Neural progenitor cell (in vitro differentiated cells): ENCODE results near the gene RAB5A. TPM values are rescaled to one million over a fixed set of nuclear protein-coding genes. Genes with fewer than 3 reads are reported as not detected.

Experiments used
- DNase-seq: peaks from one replicate; pipeline ENCODE4 v3.0.0-alpha.2; 2016; ENCODE audit warnings: low spot score
- H2AFZ ChIP-seq: fragments of 200-600 bp; sonication (generic); replicated peaks from 2 replicates; pipeline ENCODE4 v1.6.1; 2016; ENCODE audit warnings: antibody characterized with exemption
- H3F3A ChIP-seq: fragments of 200-600 bp; sonication (generic); 2 replicates; pipeline ENCODE4 v1.6.1; 2016; ENCODE audit warnings: antibody characterized with exemption, low read depth
- H3K27ac ChIP-seq: fragments of 200-600 bp; sonication (generic); 2 replicates; pipeline ENCODE4 v1.5.1; 2016; ENCODE audit warnings: mild to moderate bottlenecking
- H3K27me3 ChIP-seq: fragments of 200-600 bp; sonication (generic); 2 replicates; pipeline ENCODE4 v1.6.1; 2016; ENCODE audit warnings: mild to moderate bottlenecking, moderate library complexity
- H3K36me3 ChIP-seq: fragments of 200-600 bp; sonication (generic); 2 replicates; pipeline ENCODE4 v1.5.1; 2016
- H3K4me1 ChIP-seq: fragments of 200-600 bp; sonication (generic); 2 replicates; pipeline ENCODE4 v1.6.1; 2016; ENCODE audit warnings: mixed run types
- H3K4me2 ChIP-seq: fragments of 200-600 bp; sonication (generic); 2 replicates; pipeline ENCODE4 v1.6.1; 2016
- H3K4me3 ChIP-seq: fragments of 200-600 bp; sonication (generic); 2 replicates; pipeline ENCODE4 v1.5.1; 2016
- H3K79me2 ChIP-seq: fragments of 200-600 bp; sonication (generic); 2 replicates; pipeline ENCODE4 v1.6.1; 2016; ENCODE audit warnings: low read depth
- H3K9ac ChIP-seq: fragments of 200-600 bp; sonication (generic); 2 replicates; pipeline ENCODE4 v1.6.1; 2016
- H3K9me3 ChIP-seq: fragments of 200-600 bp; sonication (generic); 2 replicates; pipeline ENCODE4 v1.5.1; 2016; ENCODE audit warnings: low read depth
- H4K20me1 ChIP-seq: fragments of 200-600 bp; sonication (generic); 2 replicates; pipeline ENCODE4 v1.6.1; 2016; ENCODE audit warnings: low read depth
- H3K27ac Mint-ChIP-seq: 3 replicates; pipeline ENCODE4 v1.8.0; 2021; ENCODE audit warnings: mixed read lengths
- H3K27me3 Mint-ChIP-seq: 2 replicates; pipeline ENCODE4 v1.8.0; 2022; ENCODE audit warnings: low read depth, mild to moderate bottlenecking, inconsistent platforms, moderate library complexity, mixed read lengths; ENCODE audit not compliant: insufficient read depth
- H3K36me3 Mint-ChIP-seq: 3 replicates; pipeline ENCODE4 v1.8.0; 2021; ENCODE audit warnings: mixed read lengths
- H3K4me1 Mint-ChIP-seq: 3 replicates; pipeline ENCODE4 v1.8.0; 2021; ENCODE audit warnings: mixed read lengths
- H3K4me3 Mint-ChIP-seq: 3 replicates; pipeline ENCODE4 v1.8.0; 2021; ENCODE audit warnings: mild to moderate bottlenecking, moderate library complexity, mixed read lengths
- H3K9me3 Mint-ChIP-seq: 3 replicates; pipeline ENCODE4 v1.8.0; 2020; ENCODE audit warnings: mixed read lengths
- CTCF ChIP-seq: fragments of 200-600 bp; sonication (generic); IDR thresholded peaks from 2 replicates; pipeline ENCODE4 v1.5.1; 2017; ENCODE audit warnings: antibody characterized with exemption, mild to moderate bottlenecking
- EZH2 ChIP-seq: fragments of 200-600 bp; sonication (generic); IDR thresholded peaks from 2 replicates; pipeline ENCODE4 v1.6.1; 2017; ENCODE audit warnings: antibody characterized with exemption, mild to moderate bottlenecking, moderate library complexity
- EZH2phosphoT487 ChIP-seq: fragments of 200-600 bp; sonication (generic); IDR thresholded peaks from 2 replicates; pipeline ENCODE4 v1.6.1; 2017; ENCODE audit warnings: antibody characterized with exemption
- total RNA-seq: library from RNA; depleted of rRNA; stranded (reverse); fragments of >200 nt; gene quantifications from 2 replicates; pipeline ENCODE4 v1.2.3, GENCODE V29; 2015; ENCODE audit warnings: low replicate concordance

The RAB5A gene
- total RNA-seq, 1 donor from 2014 or later: 96.3 TPM

- TF ChIP-seq EZH2phosphoT487: no peak
- TF ChIP-seq EZH2: no peak
- no peak for TF ChIP-seq CTCF
- Histone ChIP-seq H2AFZ (no peak overlapping the region), H4K20me1 (peaks cover 51% of the 10 kb centered on the region), H3K4me1 (peaks cover 22% of the 10 kb centered on the region), H3K36me3 (no peaks in the 10 kb centered on the region), H3K79me2 (peaks cover 55% of the 10 kb centered on the region), H3K27ac (peak overlapping the region; percentile 97), H3K4me3 (peak overlapping the region; percentile 92), H3K4me2 (peak overlapping the region; percentile 89), H3K27me3 (no peaks in the 10 kb centered on the region), H3K9me3 (no peaks in the 10 kb centered on the region), H3F3A (peaks cover 17% of the 10 kb centered on the region), H3K9ac (peak overlapping the region; percentile 90)
- DNase-seq: peak; percentile 68
- Mint-ChIP-seq H3K36me3 (peaks cover 9% of the 10 kb centered on the region), H3K27me3 (peaks cover 6% of the 10 kb centered on the region), H3K4me1 (peaks cover 34% of the 10 kb centered on the region), H3K27ac (peak overlapping the region; percentile 90), H3K9me3 (peaks cover 3% of the 10 kb centered on the region), H3K4me3 (peak overlapping the region; percentile 99)
Measured at GRCh38 chr3:19947549-19948225, 790 bp downstream of the RAB5A start.

- peaks cover 34% of the 10 kb centered on the region for H3K4me1 Mint-ChIP-seq
- Histone ChIP-seq H3K4me1 (peaks cover 22% of the 10 kb centered on the region), H3K27ac (peak overlapping the region; percentile 97), H3K9ac (peak overlapping the region; percentile 90), H2AFZ (no peak overlapping the region), H3K4me3 (peak overlapping the region; percentile 92), H4K20me1 (peaks cover 56% of the 10 kb centered on the region), H3K36me3 (no peaks in the 10 kb centered on the region), H3K4me2 (peak overlapping the region; percentile 89), H3K27me3 (no peaks in the 10 kb centered on the region), H3F3A (peaks cover 17% of the 10 kb centered on the region), H3K79me2 (peaks cover 60% of the 10 kb centered on the region), H3K9me3 (no peaks in the 10 kb centered on the region)
- no peaks in the 10 kb centered on the region for H3K9me3 Mint-ChIP-seq
- DNase-seq: no peak
- H3K27ac Mint-ChIP-seq: peak overlapping the region; percentile 90
- H3K4me3 Mint-ChIP-seq: peak overlapping the region; percentile 99
- no peak for TF ChIP-seq EZH2
- TF ChIP-seq CTCF: no peak
- TF ChIP-seq EZH2phosphoT487: no peak
- peaks cover 6% of the 10 kb centered on the region for H3K27me3 Mint-ChIP-seq
- peaks cover 7% of the 10 kb centered on the region for H3K36me3 Mint-ChIP-seq
Measured at GRCh38 chr3:19948226-19948591, 1.3 kb downstream of the RAB5A start.

GRCh38 chr3:19950316-19950715, 3.4 kb downstream of the RAB5A start:
- TF ChIP-seq CTCF (no peak), EZH2 (no peak), EZH2phosphoT487 (no peak)
- no peaks in the 10 kb centered on the region for H3K9me3 ChIP-seq

More at GRCh38 chr3:19950316-19950715, 3.4 kb downstream of the RAB5A start:
- Mint-ChIP-seq H3K27me3 (peaks cover 6% of the 10 kb centered on the region), H3K9me3 (no peaks in the 10 kb centered on the region), H3K4me3 (no peak overlapping the region), H3K4me1 (peaks cover 34% of the 10 kb centered on the region), H3K36me3 (peaks cover 10% of the 10 kb centered on the region), H3K27ac (no peak overlapping the region)
- DNase-seq: no peak
- H3F3A ChIP-seq: peaks cover 17% of the 10 kb centered on the region
- H3K4me3 ChIP-seq: no peak overlapping the region
- no peak overlapping the region for H2AFZ ChIP-seq
- H3K36me3 ChIP-seq: no peaks in the 10 kb centered on the region
- no peak overlapping the region for H3K9ac ChIP-seq
- H4K20me1 ChIP-seq: peaks cover 65% of the 10 kb centered on the region
- H3K79me2 ChIP-seq: peaks cover 81% of the 10 kb centered on the region
- no peaks in the 10 kb centered on the region for H3K27me3 ChIP-seq
- H3K4me2 ChIP-seq: no peak overlapping the region
- H3K27ac ChIP-seq: no peak overlapping the region
- H3K4me1 ChIP-seq: peaks cover 22% of the 10 kb centered on the region
